ENCODE data around the gene ORC3. TPM values are rescaled to one million over a fixed set of nuclear protein-coding genes. Genes with fewer than 3 reads are reported as not detected.
"Not testable (repeated sequence)": the region's sequence is repeated elsewhere in the genome, so short reads cannot be mapped to it uniquely, and the experiment has no call there.

The ORC3 gene
- total and polyA plus RNA-seq, 2 donors, result 23.4 to 37.4 TPM

GRCh38 chr6:87687296-87687695 lies 97.4 kb downstream of the ORC3 start:
- Histone ChIP-seq H3K36me3 (ENCODE audit: control insufficient read depth in 2 of 2, insufficient read depth in 2 of 2, low read length in 1 of 2) (peaks cover 8 to 19% of the 10 kb centered on the region in 2 donors), H3K9me3 (ENCODE audit: control insufficient read depth in 2 of 2, insufficient read depth in 1 of 2, low read length in 1 of 2) (no peaks in the 10 kb centered on the region), H3K27me3 (ENCODE audit: control insufficient read depth in 2 of 2, insufficient read depth in 1 of 2, low read length in 1 of 2) (no peaks in the 10 kb centered on the region), H3K27ac (ENCODE audit: low read depth in 1 of 2, low read length in 1 of 2) (no peak overlapping the region), H3K4me1 (ENCODE audit: control insufficient read depth in 2 of 2, insufficient read depth in 2 of 2, low read length in 2 of 2) (peaks cover 2 to 7% of the 10 kb centered on the region in 2 donors), H3K4me3 (ENCODE audit: low read length in 2 of 2) (no peak overlapping the region)
- 97% methylated on average over 3 of the region's 3 CpGs for WGBS
- DNase-seq (ENCODE audit: low read depth in 6 of 9, low spot score in 9 of 9), result no peak

DNA sequence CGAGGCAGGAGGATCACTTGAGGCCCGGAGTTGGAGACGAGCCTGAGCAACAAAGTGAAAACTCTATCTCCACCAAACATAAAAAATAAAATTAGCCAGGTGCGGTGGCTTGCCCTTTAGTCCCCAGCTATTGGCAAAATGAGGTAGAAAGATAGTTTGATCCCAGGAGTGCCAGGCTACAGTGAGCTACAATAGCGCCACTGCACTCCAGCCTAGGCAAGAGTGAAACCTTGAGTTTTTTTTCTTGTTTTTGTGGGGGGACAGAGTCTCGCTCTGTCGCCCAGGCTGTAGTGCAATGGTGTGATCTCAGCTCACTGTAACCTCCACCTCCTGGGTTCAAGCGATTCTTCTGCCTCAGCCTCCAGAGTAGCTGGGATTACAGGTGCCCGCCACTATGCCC lies 98.0 kb downstream of the ORC3 start:
- 97% methylated on average over 9 of the region's 9 CpGs for whole genome bisulfite sequencing
- not testable (repeated sequence) for H3K27me3 ChIP-seq (ENCODE audit: control insufficient read depth in 2 of 2, insufficient read depth in 1 of 2, low read length in 1 of 2); DNase-seq (ENCODE audit: low read depth in 6 of 9, low spot score in 9 of 9); H3K4me1 ChIP-seq (ENCODE audit: control insufficient read depth in 2 of 2, insufficient read depth in 2 of 2, low read length in 2 of 2); H3K27ac ChIP-seq (ENCODE audit: low read depth in 1 of 2, low read length in 1 of 2); H3K4me3 ChIP-seq (ENCODE audit: low read length in 2 of 2); H3K9me3 ChIP-seq (ENCODE audit: control insufficient read depth in 2 of 2, insufficient read depth in 1 of 2, low read length in 1 of 2)
- peaks cover 8 to 18% of the 10 kb centered on the region in 2 donors for H3K36me3 ChIP-seq (ENCODE audit: control insufficient read depth in 2 of 2, insufficient read depth in 2 of 2, low read length in 1 of 2)

DNA sequence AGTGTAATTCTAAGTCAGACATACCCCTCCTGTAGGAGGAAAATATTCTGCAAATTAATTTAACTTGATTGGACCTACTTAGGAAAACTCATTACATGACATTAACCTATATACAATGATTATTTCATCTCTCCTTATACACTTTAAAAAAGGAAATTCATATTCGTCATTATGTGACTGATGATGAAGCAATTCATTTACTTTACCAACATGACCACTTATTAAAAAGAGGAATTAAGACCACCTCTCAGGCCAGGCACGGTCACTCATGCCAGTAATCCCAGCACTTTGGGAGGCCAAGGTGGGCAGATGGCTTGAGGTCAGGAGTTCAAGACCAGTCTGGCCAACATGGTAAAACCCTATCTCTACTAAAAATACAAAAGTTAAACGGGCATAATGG lies 100.5 kb downstream of the ORC3 start:
- H3K27ac ChIP-seq (ENCODE audit: low read depth in 1 of 2, low read length in 1 of 2), result no peak overlapping the region
- no peak overlapping the region for H3K4me3 ChIP-seq (ENCODE audit: low read length in 2 of 2)
- H3K4me1 ChIP-seq (ENCODE audit: control insufficient read depth in 2 of 2, insufficient read depth in 2 of 2, low read length in 2 of 2), result peaks cover 2 to 8% of the 10 kb centered on the region in 2 donors
- no peaks in the 10 kb centered on the region for H3K9me3 ChIP-seq (ENCODE audit: control insufficient read depth in 2 of 2, insufficient read depth in 1 of 2, low read length in 1 of 2)
- no peaks in the 10 kb centered on the region for H3K27me3 ChIP-seq (ENCODE audit: control insufficient read depth in 2 of 2, insufficient read depth in 1 of 2, low read length in 1 of 2)
- 96% methylated on average over 3 of the region's 3 CpGs for WGBS
- no peak for DNase-seq (ENCODE audit: low read depth in 6 of 9, low spot score in 9 of 9)
- peaks cover 12 to 18% of the 10 kb centered on the region in 2 donors for H3K36me3 ChIP-seq (ENCODE audit: control insufficient read depth in 2 of 2, insufficient read depth in 2 of 2, low read length in 1 of 2)

DNA sequence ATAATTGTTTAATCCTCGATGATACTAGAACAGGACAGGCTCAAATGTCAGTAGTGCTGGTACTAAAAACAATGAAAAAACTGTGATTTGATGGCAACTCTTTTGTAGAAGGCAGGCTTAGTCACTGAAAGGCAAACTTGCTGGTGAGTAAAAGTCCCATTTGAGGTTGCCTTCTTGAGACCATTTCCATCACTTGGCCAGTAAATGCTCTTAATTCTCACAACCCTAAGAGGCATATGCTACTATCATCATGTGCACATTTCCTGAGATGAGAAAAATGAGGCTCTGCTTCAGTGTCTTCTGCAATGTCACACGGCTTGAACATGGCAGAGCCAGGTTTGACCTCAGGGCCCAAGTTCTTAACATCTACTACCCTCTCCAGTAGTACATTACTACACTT lies 102.2 kb downstream of the ORC3 start:
- peaks cover 6 to 11% of the 10 kb centered on the region in 2 donors for H3K4me1 ChIP-seq (ENCODE audit: control insufficient read depth in 2 of 2, insufficient read depth in 2 of 2, low read length in 2 of 2)
- no peaks in the 10 kb centered on the region for H3K27me3 ChIP-seq (ENCODE audit: control insufficient read depth in 2 of 2, insufficient read depth in 1 of 2, low read length in 1 of 2)
- DNase-seq (ENCODE audit: low read depth in 6 of 9, low spot score in 9 of 9), result no peak
- H3K9me3 ChIP-seq (ENCODE audit: control insufficient read depth in 2 of 2, insufficient read depth in 1 of 2, low read length in 1 of 2), result no peaks in the 10 kb centered on the region
- peaks cover 12 to 18% of the 10 kb centered on the region in 2 donors for H3K36me3 ChIP-seq (ENCODE audit: control insufficient read depth in 2 of 2, insufficient read depth in 2 of 2, low read length in 1 of 2)
- no peak overlapping the region for H3K4me3 ChIP-seq (ENCODE audit: low read length in 2 of 2)
- WGBS, result 81% methylated on average over 2 of the region's 2 CpGs
- peak overlapping the region in 1 of 2 donors; percentile 22 for H3K27ac ChIP-seq (ENCODE audit: low read depth in 1 of 2, low read length in 1 of 2)

- H3K27me3 ChIP-seq (ENCODE audit: control insufficient read depth in 2 of 2, insufficient read depth in 1 of 2, low read length in 1 of 2); H3K4me3 ChIP-seq (ENCODE audit: low read length in 2 of 2); H3K4me1 ChIP-seq (ENCODE audit: control insufficient read depth in 2 of 2, insufficient read depth in 2 of 2, low read length in 2 of 2); DNase-seq (ENCODE audit: low read depth in 6 of 9, low spot score in 9 of 9); H3K27ac ChIP-seq (ENCODE audit: low read depth in 1 of 2, low read length in 1 of 2); H3K36me3 ChIP-seq (ENCODE audit: control insufficient read depth in 2 of 2, insufficient read depth in 2 of 2, low read length in 1 of 2); H3K9me3 ChIP-seq (ENCODE audit: control insufficient read depth in 2 of 2, insufficient read depth in 1 of 2, low read length in 1 of 2): not testable (repeated sequence)
- WGBS, result 98% methylated on average over 12 of the region's 12 CpGs
Measured at GRCh38 chr6:87696817-87697216, 106.9 kb downstream of the ORC3 start.

- Histone ChIP-seq H3K36me3 (ENCODE audit: control insufficient read depth in 2 of 2, insufficient read depth in 2 of 2, low read length in 1 of 2) (peaks cover 4 to 5% of the 10 kb centered on the region in 2 donors), H3K4me1 (ENCODE audit: control insufficient read depth in 2 of 2, insufficient read depth in 2 of 2, low read length in 2 of 2) (peaks cover 3 to 5% of the 10 kb centered on the region in 2 donors), H3K27ac (ENCODE audit: low read depth in 1 of 2, low read length in 1 of 2) (peak overlapping the region in 1 of 2 donors; percentile 72), H3K4me3 (ENCODE audit: low read length in 2 of 2) (peak overlapping the region; percentile 78 to 97), H3K27me3 (ENCODE audit: control insufficient read depth in 2 of 2, insufficient read depth in 1 of 2, low read length in 1 of 2) (no peaks in the 10 kb centered on the region), H3K9me3 (ENCODE audit: control insufficient read depth in 2 of 2, insufficient read depth in 1 of 2, low read length in 1 of 2) (no peaks in the 10 kb centered on the region)
- DNase-seq (ENCODE audit: low read depth in 6 of 9, low spot score in 9 of 9), result peak in 3 of 9 donors; percentile 21 to 58 (median 25)
- WGBS, result 66% methylated on average over 8 of the region's 8 CpGs
Measured at GRCh38 chr6:87697581-87698546, 107.9 kb downstream of the ORC3 start.

- H3K4me3 ChIP-seq (ENCODE audit: low read length in 2 of 2), result peak overlapping the region; percentile 78 to 97
Measured at GRCh38 chr6:87698547-87699006, 108.6 kb downstream of the ORC3 start.

GRCh38 chr6:87699576-87699975 lies 109.6 kb downstream of the ORC3 start:
- peak in 1 of 9 donors; percentile 47 for DNase-seq (ENCODE audit: low read depth in 6 of 9, low spot score in 9 of 9)
- Histone ChIP-seq H3K4me1 (ENCODE audit: control insufficient read depth in 2 of 2, insufficient read depth in 2 of 2, low read length in 2 of 2) (peaks cover 3 to 5% of the 10 kb centered on the region in 2 donors), H3K27me3 (ENCODE audit: control insufficient read depth in 2 of 2, insufficient read depth in 1 of 2, low read length in 1 of 2) (no peaks in the 10 kb centered on the region), H3K4me3 (ENCODE audit: low read length in 2 of 2) (peak overlapping the region; percentile 78 to 97), H3K9me3 (ENCODE audit: control insufficient read depth in 2 of 2, insufficient read depth in 1 of 2, low read length in 1 of 2) (no peaks in the 10 kb centered on the region), H3K27ac (ENCODE audit: low read depth in 1 of 2, low read length in 1 of 2) (peak overlapping the region in 1 of 2 donors; percentile 72), H3K36me3 (ENCODE audit: control insufficient read depth in 2 of 2, insufficient read depth in 2 of 2, low read length in 1 of 2) (peaks cover 0 to 5% of the 10 kb centered on the region in 2 donors)
- 8% methylated on average over 4 of the region's 4 CpGs for WGBS

More at GRCh38 chr6:87698547-87699006, 108.6 kb downstream of the ORC3 start:
- Histone ChIP-seq H3K27ac (ENCODE audit: low read depth in 1 of 2, low read length in 1 of 2) (peak overlapping the region in 1 of 2 donors; percentile 72), H3K36me3 (ENCODE audit: control insufficient read depth in 2 of 2, insufficient read depth in 2 of 2, low read length in 1 of 2) (peaks cover 0 to 5% of the 10 kb centered on the region in 2 donors), H3K9me3 (ENCODE audit: control insufficient read depth in 2 of 2, insufficient read depth in 1 of 2, low read length in 1 of 2) (no peaks in the 10 kb centered on the region), H3K27me3 (ENCODE audit: control insufficient read depth in 2 of 2, insufficient read depth in 1 of 2, low read length in 1 of 2) (no peaks in the 10 kb centered on the region), H3K4me1 (ENCODE audit: control insufficient read depth in 2 of 2, insufficient read depth in 2 of 2, low read length in 2 of 2) (peaks cover 3 to 5% of the 10 kb centered on the region in 2 donors)
- 10% methylated on average over 2 of the region's 2 CpGs for WGBS
- DNase-seq (ENCODE audit: low read depth in 6 of 9, low spot score in 9 of 9), result peak in 1 of 9 donors; percentile 52

All from thymus (tissue), 11 donors.